ENCODE data around the gene EBF4.

The EBF4 gene

GRCh38 chr20:2692036-2692885, at the start of gene EBF4:
TSS of gene EBF4 (plus strand) at chr20:2692780. CDS start at chr20:2693646, 866 bp downstream.
- peak; percentile 31 for DNase-seq
- in situ Hi-C loops (cut with HindIII; ENCODE audit: low pct_ligation_motif_present, low pct_unique_long_range_greater_than_20kb, low sequenced_read_pairs): no loop called here

- no peak for DNase-seq
- in situ Hi-C loops (cut with HindIII; ENCODE audit: low pct_ligation_motif_present, low pct_unique_long_range_greater_than_20kb, low sequenced_read_pairs): no loop called here
These were observed 48.9 kb upstream of the EBF4 start for GRCh38 chr20:2643708-2644107.

- in situ Hi-C loops (cut with HindIII; ENCODE audit: low pct_ligation_motif_present, low pct_unique_long_range_greater_than_20kb, low sequenced_read_pairs): no loop called here
- peak; percentile 87 for DNase-seq
These were observed 40.5 kb upstream of the EBF4 start, which contains the start of gene NOP56 for GRCh38 chr20:2651772-2652723. TSS of gene NOP56 (plus strand) at chr20:2652632. CDS start at chr20:2652661, 29 bp downstream.

- DNase-seq: no peak
- in situ Hi-C loops (cut with HindIII; ENCODE audit: low pct_ligation_motif_present, low pct_unique_long_range_greater_than_20kb, low sequenced_read_pairs): no loop called here
These were observed 39.6 kb upstream of the EBF4 start for GRCh38 chr20:2652724-2653555.

- in situ Hi-C loops (cut with HindIII; ENCODE audit: low pct_ligation_motif_present, low pct_unique_long_range_greater_than_20kb, low sequenced_read_pairs): no loop called here
- DNase-seq: no peak
These were observed 38.8 kb upstream of the EBF4 start for GRCh38 chr20:2653556-2654383.

- no peak for DNase-seq
- in situ Hi-C loops (cut with HindIII; ENCODE audit: low pct_ligation_motif_present, low pct_unique_long_range_greater_than_20kb, low sequenced_read_pairs): no loop called here
These were observed 38.2 kb upstream of the EBF4 start for GRCh38 chr20:2654384-2654822.

- DNase-seq: no peak
- in situ Hi-C loops (cut with HindIII; ENCODE audit: low pct_ligation_motif_present, low pct_unique_long_range_greater_than_20kb, low sequenced_read_pairs): no loop called here
These were observed 37.7 kb upstream of the EBF4 start for GRCh38 chr20:2654831-2655230.

- in situ Hi-C loops (cut with HindIII; ENCODE audit: low pct_ligation_motif_present, low pct_unique_long_range_greater_than_20kb, low sequenced_read_pairs): no loop called here
- DNase-seq: no peak
These were observed 37.1 kb upstream of the EBF4 start for GRCh38 chr20:2655331-2656116.

- in situ Hi-C loops (cut with HindIII; ENCODE audit: low pct_ligation_motif_present, low pct_unique_long_range_greater_than_20kb, low sequenced_read_pairs): no loop called here
- no peak for DNase-seq
These were observed 36.0 kb upstream of the EBF4 start for GRCh38 chr20:2656471-2657117.

- no peak for DNase-seq
- in situ Hi-C loops (cut with HindIII; ENCODE audit: low pct_ligation_motif_present, low pct_unique_long_range_greater_than_20kb, low sequenced_read_pairs): no loop called here
These were observed 35.3 kb upstream of the EBF4 start for GRCh38 chr20:2657241-2657640.

GRCh38 chr20:2657674-2658073, 34.9 kb upstream of the EBF4 start:
- in situ Hi-C loops (cut with HindIII; ENCODE audit: low pct_ligation_motif_present, low pct_unique_long_range_greater_than_20kb, low sequenced_read_pairs): no loop called here
- no peak for DNase-seq

- DNase-seq: peak; percentile 17
- in situ Hi-C loops (cut with HindIII; ENCODE audit: low pct_ligation_motif_present, low pct_unique_long_range_greater_than_20kb, low sequenced_read_pairs): no loop called here
These were observed 33.9 kb upstream of the EBF4 start for GRCh38 chr20:2658414-2659354.

GRCh38 chr20:2659547-2659946, 33.0 kb upstream of the EBF4 start:
- in situ Hi-C loops (cut with HindIII; ENCODE audit: low pct_ligation_motif_present, low pct_unique_long_range_greater_than_20kb, low sequenced_read_pairs): no loop called here
- DNase-seq: no peak

GRCh38 chr20:2663364-2663886, 29.2 kb upstream of the EBF4 start:
- DNase-seq: no peak
- in situ Hi-C loops (cut with HindIII; ENCODE audit: low pct_ligation_motif_present, low pct_unique_long_range_greater_than_20kb, low sequenced_read_pairs): no loop called here
